Measurements from ENCODE around the gene LCN1.
"Not testable (repeated sequence)": the region's sequence is repeated elsewhere in the genome, so short reads cannot be mapped to it uniquely, and the experiment has no call there.

Gene LCN1

DNA sequence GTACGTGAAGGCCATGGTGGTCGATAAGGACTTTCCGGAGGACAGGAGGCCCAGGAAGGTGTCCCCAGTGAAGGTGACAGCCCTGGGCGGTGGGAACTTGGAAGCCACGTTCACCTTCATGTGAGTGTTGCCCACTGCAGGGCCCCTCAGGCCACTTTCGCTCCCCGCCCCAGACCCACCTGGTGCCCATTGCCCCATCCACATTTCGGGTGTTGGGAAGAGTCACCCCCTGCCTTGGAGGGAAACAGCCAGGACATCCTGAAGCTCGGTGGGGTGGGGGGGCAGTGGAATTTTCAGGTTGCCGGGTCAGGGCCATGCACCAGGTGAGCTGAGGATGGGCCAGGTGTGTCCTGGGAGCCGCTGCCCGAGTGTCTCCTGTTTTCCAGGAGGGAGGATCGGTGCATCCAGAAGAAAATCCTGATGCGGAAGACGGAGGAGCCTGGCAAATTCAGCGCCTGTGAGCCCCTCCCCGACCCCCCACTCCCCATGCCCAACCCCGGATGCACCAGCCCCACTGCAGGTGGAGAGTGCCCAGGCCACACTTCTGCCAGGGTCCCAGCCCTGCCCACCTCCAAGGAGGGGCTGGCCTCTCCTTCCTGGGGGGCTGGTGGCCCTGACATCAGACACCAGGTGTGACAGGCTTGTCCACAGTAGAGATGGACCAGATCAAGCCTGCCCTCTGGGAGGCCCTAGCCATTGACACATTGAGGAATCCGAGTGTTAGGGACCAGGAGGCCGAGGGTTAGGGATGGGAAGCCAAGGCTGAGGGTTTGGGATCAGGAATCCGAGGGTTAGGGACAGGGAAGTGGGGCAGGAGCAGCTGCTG is 25.8 kb downstream of the LCN1 start:
- not testable (repeated sequence) for DNase-seq (ENCODE audit: low read depth in 2 of 2)

DNA sequence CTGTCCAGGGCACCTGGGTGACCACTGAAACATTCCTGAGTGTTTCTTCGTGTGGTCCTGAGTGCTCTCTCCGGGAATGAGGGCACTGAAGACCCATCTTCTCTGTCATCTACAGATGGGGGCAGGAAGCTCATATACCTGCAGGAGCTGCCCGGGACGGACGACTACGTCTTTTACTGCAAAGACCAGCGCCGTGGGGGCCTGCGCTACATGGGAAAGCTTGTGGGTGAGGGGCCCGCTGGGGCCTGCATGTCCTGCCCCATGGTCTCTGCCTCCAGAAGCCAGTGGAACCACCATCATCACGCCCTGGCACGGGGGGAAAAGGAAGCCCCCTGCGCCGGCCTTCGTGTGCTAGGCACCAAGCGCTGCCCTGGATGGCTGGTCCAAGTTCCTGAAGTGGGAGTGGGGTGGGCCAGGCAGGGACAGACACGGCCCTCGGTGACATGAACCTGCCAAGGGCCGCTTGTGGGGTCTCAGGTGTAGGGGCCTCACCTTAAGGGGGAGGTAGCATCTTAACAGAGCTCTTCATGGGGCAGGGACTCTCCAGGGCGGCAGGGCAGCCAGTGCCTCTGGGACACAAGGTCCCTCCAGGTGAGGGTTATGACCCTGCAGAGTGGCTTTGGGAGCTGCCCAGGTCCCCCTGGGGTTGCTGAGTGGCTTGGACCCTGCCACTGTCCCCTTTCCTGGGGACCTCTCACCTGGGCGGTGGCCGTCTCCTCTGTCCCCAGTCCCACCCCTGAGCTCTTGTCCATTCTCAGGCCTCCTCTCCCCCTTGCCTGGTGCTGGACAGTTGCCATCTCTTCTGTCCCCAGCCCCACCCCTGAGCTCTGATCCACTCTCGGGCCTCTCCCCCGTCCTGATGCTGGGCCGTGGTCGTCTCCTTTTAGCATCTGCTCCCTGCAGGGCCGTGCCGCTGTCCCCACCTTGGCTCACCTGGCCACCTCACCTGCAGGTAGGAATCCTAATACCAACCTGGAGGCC is 26.8 kb downstream of the LCN1 start:
- DNase-seq (ENCODE audit: low read depth in 2 of 2): no peak

DNA sequence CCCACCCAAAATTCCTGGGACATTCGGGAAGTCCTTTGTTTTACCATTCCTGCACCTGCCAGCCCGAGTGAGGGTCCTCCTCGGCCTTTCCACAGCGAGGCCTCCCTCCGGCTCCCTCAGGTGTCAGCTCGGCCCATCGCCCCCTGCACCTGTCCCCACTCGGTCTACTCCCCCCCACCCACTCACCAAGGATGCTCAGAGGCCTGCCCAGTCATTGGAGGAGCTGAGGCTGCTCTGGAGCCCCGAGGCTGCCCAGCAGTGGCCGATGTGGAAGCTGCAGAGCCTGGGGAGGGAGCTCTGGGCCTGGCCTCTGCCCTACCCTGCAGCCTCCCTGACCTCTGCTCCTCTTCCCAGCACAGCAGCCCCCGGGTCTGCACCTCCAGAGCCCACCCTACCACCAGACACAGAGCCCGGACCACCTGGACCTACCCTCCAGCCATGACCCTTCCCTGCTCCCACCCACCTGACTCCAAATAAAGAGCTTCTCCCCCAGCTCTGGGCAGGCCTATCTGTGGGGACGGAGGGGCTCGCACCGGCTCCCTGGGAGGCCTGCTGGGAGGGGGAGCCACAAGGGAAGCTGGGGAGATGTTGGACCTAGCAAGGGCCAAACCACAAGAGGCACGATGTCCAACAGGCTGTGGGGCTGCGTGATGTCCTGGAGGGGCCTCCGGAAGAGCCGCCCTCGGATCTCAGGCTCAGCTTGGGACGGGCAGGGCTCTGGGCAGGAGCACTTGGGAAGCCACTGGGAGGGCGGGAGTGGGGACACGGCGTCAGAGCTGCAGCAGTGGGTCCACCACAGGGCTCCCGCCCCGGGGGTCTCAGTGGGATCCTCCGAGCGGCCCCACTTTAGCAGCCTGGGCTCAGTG is 28.5 kb downstream of the LCN1 start:
- DNase-seq (ENCODE audit: low read depth in 2 of 2): not testable (repeated sequence)

DNA sequence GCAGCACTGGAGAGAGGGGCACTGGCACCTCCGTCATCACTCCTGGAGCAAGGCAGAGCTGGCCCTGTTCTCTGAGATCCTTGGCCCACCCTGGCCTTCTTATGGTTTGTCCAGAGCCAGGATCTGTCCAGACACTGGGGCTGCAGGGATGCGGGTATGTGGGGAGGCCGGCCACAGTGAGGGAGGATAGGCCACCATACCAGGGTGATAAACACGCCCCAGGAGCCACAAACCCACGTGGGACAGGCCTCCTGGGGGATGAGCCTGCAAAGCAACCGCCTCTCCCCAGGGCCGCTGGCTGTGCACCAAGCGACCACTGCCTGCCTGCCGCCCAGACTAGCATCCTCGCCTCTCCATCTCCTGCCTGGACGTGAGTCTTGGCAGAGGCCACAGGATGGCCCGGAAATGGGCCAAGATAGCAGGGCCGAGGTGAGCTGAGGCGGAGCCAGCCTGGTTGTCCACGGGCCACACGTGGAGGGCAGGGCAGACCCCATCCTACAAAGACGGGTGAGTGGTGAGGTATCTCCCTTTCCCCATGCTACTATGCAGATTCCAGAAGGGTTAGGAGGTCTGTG is 29.2 kb downstream of the LCN1 start:
- DNase-seq (ENCODE audit: low read depth in 2 of 2): no peak

DNA sequence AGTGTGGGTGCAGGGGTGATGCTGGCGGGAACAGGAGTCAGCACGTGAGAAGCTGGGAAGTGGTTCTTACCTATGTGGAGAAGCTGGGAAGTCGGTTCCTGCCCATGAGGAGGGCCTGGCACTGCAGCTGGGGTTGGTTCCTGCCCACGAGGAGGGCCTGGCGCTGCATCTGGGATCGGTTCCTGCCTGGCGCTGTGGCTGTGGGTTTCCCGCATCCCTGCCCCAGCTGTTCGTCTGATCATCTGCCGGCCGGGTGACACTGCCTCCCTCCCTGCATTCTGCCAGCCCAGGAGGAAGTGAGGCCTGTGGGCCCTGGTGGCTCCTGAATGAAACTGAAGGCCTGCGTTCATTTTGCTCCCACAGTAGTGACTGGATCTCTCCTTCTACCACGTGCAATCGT is 29.8 kb downstream of the LCN1 start:
- no peak for DNase-seq (ENCODE audit: low read depth in 2 of 2)

DNA sequence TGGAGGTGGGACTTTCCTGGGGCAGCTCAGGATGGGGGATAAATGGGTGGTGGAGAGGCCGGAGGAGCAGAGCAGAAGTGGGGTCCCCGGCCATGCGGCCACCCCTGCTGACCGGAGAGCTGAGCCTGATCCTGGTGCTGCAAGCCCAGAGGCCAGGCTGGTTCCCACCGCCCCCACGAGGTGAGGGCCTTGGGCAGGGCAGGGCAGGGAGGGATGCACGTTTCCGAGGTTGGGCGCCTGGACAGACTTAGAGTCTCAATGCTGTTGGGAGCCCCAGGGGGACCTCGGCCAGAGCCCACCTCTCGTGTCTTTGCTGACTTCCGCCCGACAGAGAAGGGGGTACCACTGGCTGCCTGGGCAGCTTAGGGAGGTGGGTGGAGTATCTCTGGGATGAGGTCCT is 30.2 kb downstream of the LCN1 start:
- DNase-seq (ENCODE audit: low read depth in 2 of 2): no peak

DNA sequence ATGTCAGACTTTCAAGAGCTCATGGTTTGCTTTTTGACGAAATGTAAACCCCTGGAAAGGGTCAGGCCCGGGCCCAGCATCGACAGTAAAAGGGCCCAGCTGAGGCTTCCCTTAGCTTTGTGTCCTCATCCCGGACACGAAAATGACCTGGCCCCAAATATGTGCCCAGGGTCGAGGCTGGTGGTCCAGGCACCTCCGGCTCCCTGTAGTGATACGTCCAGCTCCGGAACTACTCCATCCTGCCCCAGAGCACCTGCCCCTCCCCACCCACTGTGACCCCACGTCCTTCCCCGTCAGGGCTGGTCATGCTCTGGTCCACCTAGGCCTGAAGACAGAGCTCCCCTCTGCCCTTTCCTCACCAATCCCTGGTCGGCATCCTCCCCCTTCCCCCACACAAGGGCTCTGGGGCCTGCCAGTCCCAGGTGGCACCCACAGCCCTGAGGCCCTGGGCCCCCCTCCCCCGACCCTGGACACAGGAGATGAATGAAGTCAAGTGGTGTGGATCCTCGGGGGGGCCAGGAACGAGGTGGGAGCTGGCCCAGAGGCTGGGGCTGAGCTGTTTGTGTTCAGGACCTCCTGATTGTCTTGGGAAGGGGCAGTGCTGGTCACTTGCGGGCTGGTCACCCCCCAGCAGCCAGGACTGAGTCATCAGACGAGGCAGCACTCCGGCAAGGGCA is 30.9 kb downstream of the LCN1 start:
- DNase-seq (ENCODE audit: low read depth in 2 of 2): no peak

DNA sequence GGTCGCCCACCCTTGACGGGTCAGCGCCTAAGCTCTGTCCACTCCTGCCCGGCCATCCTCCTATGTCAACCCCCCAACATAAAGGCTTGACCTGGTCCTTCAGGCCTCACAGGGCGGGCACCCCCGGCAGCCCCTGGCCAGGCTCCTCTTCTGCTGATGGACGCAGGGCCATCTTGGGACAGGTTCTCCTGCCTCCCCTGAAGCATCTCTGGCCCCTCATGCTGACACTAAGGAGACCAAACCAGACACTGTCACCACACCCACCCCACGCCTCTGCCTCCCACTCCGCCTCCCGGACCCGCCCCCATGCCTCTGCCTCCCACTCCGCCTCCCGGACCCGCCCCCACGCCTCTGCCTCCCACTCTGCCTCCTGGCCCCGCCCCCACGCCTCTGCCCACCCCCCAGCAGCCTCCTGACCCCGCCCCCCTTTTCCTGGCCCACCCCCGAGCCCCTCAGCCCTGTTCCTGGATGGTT is 31.5 kb downstream of the LCN1 start:
- no peak for DNase-seq (ENCODE audit: low read depth in 2 of 2)

DNA sequence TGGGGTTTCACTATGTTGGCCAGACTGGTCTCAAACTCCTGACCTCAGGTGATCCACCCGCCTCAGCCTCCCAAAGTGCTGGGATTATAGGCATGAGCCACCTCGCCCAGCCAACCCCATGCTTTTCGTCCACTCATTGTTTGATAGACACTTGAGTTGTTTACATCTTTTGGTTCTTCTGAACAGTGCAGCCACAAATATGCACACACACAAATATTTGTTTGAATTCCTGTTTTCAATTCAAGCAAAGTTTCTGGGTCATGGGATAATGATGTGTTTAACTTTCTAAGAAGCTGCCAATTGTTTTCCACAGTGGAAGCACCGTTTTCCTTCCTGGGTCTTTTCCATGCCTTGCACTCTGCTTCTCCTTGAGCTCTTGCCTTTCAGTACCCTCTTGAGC is 33.5 kb downstream of the LCN1 start:
- DNase-seq (ENCODE audit: low read depth in 2 of 2): no peak

DNA sequence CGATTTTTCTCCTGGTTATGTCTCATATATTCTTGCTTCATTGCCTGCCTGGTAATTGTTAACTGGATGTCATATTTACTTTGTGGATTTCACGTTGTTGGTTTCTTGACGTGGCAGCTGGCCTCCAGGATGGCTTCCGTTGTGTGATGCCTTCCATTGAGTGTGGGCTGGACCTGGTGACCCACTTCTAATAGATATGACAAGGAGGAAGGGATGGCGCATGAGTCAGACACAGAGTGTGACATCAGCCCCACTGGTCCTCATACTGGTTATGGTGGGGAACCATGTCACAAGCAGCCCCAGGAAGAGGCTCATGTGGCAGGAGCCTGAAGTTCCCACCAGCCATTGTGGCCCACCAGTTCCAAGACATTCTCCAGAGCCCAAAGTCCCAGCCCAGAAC is 34.0 kb downstream of the LCN1 start:
- DNase-seq (ENCODE audit: low read depth in 2 of 2): no peak

DNA sequence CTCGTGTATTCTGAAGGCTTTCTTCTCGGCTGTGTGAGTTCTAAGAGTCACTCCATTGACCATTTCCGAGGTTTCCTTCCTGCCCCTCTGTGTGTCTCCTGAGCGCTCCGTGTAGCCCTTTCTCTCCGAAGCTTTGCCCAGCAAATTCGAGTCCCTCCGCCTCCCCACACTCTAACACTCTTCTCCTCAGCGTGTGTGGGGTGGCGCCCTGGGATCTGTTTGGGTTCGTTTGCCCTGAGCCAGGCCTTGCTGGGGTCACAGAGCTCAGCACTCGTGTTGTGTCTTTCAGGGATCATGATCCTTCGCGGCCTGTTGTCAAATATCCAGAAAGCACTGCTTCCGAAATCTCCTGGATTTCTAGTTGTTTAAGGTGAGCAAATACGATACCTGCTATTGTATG is 34.7 kb downstream of the LCN1 start:
- DNase-seq (ENCODE audit: low read depth in 2 of 2): no peak

DNA sequence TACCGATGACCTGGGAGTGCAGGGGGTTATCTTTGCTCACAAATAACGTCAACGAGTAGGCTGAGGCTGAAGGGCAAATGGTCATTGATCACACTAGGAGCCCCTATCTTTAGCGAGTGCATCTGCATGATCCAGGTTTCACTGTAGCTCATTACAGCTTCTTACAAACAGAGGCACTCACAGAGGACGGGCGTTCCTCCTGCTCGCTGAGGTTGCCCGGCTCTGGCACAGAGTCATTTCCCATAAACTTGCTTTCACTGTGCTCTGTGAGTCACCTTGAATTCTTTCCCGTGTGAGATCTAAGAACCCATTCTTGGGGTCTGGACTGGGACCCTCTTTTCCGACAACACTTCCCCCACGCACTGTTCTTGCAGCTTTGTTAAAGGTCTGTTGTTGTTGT is 38.4 kb downstream of the LCN1 start:
- no peak for DNase-seq (ENCODE audit: low read depth in 2 of 2)

DNA sequence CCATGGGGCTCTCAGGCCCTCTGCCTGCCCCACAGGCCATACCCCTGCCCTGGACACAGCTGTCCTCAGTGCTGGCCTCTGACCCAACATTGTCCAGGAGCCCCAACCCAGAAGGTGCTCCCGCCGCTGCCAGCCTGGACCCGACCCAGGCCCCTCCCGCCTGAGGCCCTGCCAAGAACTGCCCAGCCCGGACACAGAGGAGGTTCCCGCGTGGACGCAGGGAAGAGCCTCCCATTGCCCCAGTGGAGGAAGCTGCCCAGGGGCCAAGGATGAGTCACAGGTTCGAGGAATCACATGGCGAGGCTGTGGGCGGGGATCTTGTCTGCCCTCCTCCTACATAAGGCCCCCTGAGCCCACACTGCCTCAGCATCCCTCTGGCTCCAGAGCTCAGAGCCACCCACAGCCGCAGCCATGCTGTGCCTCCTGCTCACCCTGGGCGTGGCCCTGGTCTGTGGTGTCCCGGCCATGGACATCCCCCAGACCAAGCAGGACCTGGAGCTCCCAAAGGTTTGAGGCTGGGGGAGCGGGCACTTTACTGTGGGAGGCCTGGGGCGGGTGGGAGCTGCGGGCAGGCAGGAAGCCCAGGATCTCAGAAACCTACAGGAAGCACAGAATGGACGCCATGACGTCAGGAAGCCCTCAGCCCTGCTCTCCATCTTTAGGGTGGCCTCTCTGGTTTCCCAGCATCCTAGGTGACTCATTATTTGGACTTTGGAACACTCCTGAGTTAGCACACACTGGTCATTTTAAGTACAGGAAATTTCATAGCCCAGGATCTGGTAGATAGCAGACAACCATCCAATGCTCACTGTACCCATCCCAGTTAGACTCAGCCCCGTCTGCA is 40.4 kb downstream of the LCN1 start, which contains the start of gene PAEP:
TSS of gene PAEP (plus strand) at position 366 of the 844 bp plus-strand sequence.
- no peak for DNase-seq (ENCODE audit: low read depth in 2 of 2)

DNA sequence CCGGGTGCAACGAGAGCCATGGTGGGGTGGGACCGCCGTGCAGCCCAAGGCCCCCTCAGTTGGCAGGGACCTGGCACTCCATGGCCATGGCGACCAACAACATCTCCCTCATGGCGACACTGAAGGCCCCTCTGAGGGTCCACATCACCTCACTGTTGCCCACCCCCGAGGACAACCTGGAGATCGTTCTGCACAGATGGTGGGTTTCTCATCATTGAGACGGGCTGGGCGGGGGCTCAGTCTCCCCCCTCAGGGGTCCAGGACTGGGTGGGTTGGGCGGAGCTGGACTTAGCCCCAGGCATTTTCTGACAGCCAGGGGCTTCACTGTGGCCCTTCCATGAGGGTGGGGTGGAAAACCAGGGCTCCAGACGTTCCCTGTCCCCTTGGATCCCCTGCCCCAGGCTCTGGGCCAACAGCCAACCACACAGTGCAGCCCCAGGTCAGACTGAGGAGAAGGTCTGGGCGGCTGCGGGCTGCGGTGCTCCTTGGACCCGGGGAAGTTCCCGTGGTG is 41.0 kb downstream of the LCN1 start:
- DNase-seq (ENCODE audit: low read depth in 2 of 2): no peak

DNA sequence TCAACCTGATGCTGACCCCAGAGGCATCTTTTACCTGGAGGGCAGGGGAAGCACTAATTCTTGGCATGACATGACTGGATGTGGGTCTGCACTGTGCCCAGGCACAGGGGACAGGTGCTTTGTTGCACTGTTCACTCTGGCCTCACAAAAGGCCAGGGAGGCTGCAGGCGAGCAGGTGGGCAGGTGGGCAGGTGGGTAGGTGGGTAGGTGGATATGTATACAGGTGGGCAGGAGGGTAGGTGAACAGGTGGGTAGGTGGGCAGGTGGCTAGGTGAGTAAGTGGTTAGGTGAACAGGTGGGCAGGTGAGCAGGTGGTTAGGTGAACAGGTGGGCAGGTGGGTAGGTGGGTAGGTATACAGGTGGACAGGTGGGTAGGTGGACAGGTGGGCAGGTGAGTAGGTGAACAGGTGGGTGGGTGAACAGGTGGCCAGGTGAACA is 41.8 kb downstream of the LCN1 start:
- no peak for DNase-seq (ENCODE audit: low read depth in 2 of 2)

DNA sequence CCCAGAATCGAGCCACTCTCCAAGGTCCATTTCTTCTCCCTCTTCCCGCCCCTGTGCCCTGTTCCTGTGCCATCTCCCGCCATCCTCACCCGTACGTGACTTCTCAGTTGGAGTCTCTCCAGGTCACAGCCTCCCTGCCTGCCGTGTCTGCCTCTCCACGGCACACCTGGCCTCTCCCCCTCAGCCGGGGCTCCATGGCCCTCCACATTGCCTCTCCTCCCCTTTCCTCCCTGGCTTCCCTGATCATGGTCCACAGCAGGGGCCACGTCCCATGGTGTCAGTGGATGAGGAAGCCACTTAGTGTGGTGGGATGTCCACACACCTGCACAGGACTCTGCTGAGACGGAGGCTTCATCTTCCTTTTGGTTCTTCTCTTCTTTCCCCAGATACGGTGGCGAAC is 42.6 kb downstream of the LCN1 start:
- no peak for DNase-seq (ENCODE audit: low read depth in 2 of 2)

DNA sequence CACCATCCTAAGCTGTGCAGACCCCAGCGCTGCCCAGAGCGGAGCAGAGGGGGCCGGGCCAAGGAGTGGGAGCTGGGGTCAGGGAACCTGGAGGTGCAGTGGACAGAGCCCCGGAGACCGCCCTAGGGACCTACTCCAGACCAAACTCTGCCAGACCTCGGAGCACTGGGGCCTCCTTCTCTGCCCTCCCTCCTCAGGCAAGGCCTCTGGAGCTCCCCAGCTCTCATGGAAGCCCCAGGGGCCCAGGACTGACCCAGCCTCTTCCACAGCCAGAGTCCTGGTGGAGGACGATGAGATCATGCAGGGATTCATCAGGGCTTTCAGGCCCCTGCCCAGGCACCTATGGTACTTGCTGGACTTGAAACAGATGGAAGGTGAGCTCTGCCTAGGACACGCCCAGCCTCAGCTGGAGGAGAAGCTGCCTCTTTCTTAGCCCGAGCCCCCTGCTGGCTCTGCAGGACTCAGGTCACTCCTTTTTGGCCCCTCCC is 43.9 kb downstream of the LCN1 start:
- no peak for DNase-seq (ENCODE audit: low read depth in 2 of 2)

DNA sequence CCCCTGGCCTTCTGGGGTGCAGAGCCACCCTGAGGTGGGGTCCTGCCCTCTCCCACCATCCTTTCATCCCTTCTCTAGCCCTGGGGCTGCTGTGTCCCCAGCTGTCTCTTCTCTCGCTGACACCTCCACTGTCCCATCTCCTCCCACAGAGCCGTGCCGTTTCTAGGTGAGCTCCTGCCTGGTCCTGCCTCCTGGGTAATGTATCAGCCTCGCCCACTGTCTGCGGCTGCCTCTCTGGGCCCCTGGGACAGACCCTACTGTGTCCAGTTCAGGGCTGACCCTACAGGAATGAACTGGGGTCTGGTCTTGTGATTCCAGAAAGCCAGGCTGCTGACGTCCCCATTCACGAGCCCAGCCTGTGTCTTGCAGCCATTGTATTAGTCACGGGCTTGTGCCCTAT is 44.4 kb downstream of the LCN1 start:
- DNase-seq (ENCODE audit: low read depth in 2 of 2): no peak

DNA sequence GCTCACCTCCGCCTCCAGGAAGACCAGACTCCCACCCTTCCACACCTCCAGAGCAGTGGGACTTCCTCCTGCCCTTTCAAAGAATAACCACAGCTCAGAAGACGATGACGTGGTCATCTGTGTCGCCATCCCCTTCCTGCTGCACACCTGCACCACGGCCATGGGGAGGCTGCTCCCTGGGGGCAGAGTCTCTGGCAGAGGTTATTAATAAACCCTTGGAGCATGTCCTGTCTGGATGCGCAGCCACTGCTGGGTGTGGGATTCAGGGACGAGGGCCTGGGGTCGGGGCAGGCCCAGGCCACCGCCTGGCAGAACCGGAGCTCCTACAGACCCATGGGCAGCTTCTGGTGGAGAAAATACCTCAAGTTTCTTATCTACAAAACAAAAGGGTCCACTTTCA is 45.3 kb downstream of the LCN1 start:
- DNase-seq (ENCODE audit: low read depth in 2 of 2): no peak
